GM20000 (cell line): Measurements from ENCODE around the gene WBP4.
A peak's percentile ranks its signal among the peaks of the same experiment; 100 is the strongest.

Experiments
- DNase-seq: peaks from one replicate; pipeline ENCODE4 v3.0.0; 2012; ENCODE audit warnings: low spot score
- CTCF ChIP-seq: IDR thresholded peaks from 2 replicates; pipeline ENCODE4 v1.5.1; 2012; ENCODE audit warnings: mild to moderate bottlenecking, control low read depth; ENCODE audit errors: extremely low read depth, missing control alignments

WBP4 gene

GRCh38 chr13:41064493-41064892 lies 3.2 kb downstream of the WBP4 start:
- no peak for TF ChIP-seq CTCF
- DNase-seq: no peak

GRCh38 chr13:41065078-41065477 lies 3.8 kb downstream of the WBP4 start:
- TF ChIP-seq CTCF: no peak
- no peak for DNase-seq

GRCh38 chr13:41074523-41074922 lies 13.2 kb downstream of the WBP4 start:
- no peak for TF ChIP-seq CTCF
- no peak for DNase-seq

GRCh38 chr13:41075034-41075433 lies 13.7 kb downstream of the WBP4 start:
- TF ChIP-seq CTCF: peak; percentile 25
- peak; percentile 35 for DNase-seq

- DNase-seq: no peak
- TF ChIP-seq CTCF: no peak
Observed at GRCh38 chr13:41075485-41075884, 14.2 kb downstream of the WBP4 start.

- DNase-seq: no peak
- TF ChIP-seq CTCF: no peak
Observed at GRCh38 chr13:41077475-41077874, 16.2 kb downstream of the WBP4 start.

GRCh38 chr13:41079725-41080124 lies 18.4 kb downstream of the WBP4 start:
- no peak for TF ChIP-seq CTCF
- no peak for DNase-seq
